GM12878 (cell line): ENCODE measurements around the gene MANBA. TPM values are rescaled to one million over a fixed set of nuclear protein-coding genes. Genes with fewer than 3 reads are reported as not detected.

ENCODE experiments used
- ATAC-seq: fragments of 200-7000 bp; cut with Tn5 transposase; 3 replicates; pipeline ENCODE4 v1.9.1; 2020; ENCODE audit warnings: mild to moderate bottlenecking, moderate library complexity
- BruUV-seq: library from RNA; stranded (reverse); fragments of 400-500 nt; replicated peaks from 2 replicates; lab custom pipeline; 2021; lab: Mats Ljungman, UMichigan
- CTCF ChIA-PET: fragments of 300-600 bp; sonication (Branson Sonifier 250); formaldehyde crosslinking; extraction: SDS; loops from one replicate; lab custom pipeline; 2021; ENCODE audit warnings: inconsistent platforms; lab: Yijun Ruan, JAX
- POLR2A ChIA-PET: fragments of 350-600 bp; formaldehyde crosslinking; extraction: SDS; loops from one replicate; lab custom pipeline; 2021; ENCODE audit warnings: inconsistent platforms; lab: Charles Lee
- RAD21 ChIA-PET: fragments of 300-600 bp; sonication (Branson Sonifier 250); formaldehyde crosslinking; loops from one replicate; lab custom pipeline; 2023; ENCODE audit warnings: antibody characterized with exemption; ENCODE audit not compliant: unreplicated experiment; lab: Charles Lee
- SMC1A ChIA-PET: fragments of 300-600 bp; sonication (Branson Sonifier 250); formaldehyde crosslinking; loops from one replicate; lab custom pipeline; 2023; ENCODE audit not compliant: unreplicated experiment, uncharacterized antibody; lab: Charles Lee
- DNase-seq: peaks from one replicate; pipeline ENCODE4 v3.0.0-alpha.2; 2011; ENCODE audit warnings: low read depth, low spot score
- FAIRE-seq: peaks from 3 replicates; lab custom pipeline; 2011; peaks lifted over from hg19 to GRCh38; lab: Jason Lieb, UNC
- H2AFZ ChIP-seq: 2 replicates; pipeline ENCODE4 v1.6.0; 2011; ENCODE audit warnings: low read depth, low read length, control low read depth; ENCODE audit not compliant: control insufficient read depth
- H3K27ac ChIP-seq: 2 replicates; pipeline ENCODE4 v1.5.1; 2011; ENCODE audit warnings: control low read depth; ENCODE audit not compliant: control insufficient read depth, insufficient read depth
- H3K27me3 ChIP-seq, 2 experiments: replicated peaks in 1 of 2; 2 replicates each; pipeline versions ENCODE4 v1.6.0 to v1.6.1; 2011; ENCODE audit warnings: low read length in 1 of 2; ENCODE audit not compliant: control insufficient read depth in 2 of 2, insufficient read depth in 2 of 2
- H3K36me3 ChIP-seq, 2 experiments: 2 replicates each; pipeline ENCODE4 v1.5.1; 2011; ENCODE audit warnings: low read length in 1 of 2; ENCODE audit not compliant: control insufficient read depth in 2 of 2, insufficient read depth in 2 of 2
- H3K4me1 ChIP-seq: 2 replicates; pipeline ENCODE4 v1.6.1; 2011; ENCODE audit warnings: mild to moderate bottlenecking, low read length, moderate library complexity, mixed read lengths; ENCODE audit not compliant: control insufficient read depth, insufficient read depth
- H3K4me2 ChIP-seq: 2 replicates; pipeline ENCODE4 v1.6.0; 2011; ENCODE audit warnings: control low read depth; ENCODE audit not compliant: control insufficient read depth, insufficient read depth
- H3K4me3 ChIP-seq: fragments of 200-600 bp; sonication (generic); 2 replicates; pipeline ENCODE4 v1.5.1; 2016
- H3K79me2 ChIP-seq: 2 replicates; pipeline ENCODE4 v1.6.0; 2011; ENCODE audit warnings: low read length; ENCODE audit not compliant: control insufficient read depth, insufficient read depth
- H3K9ac ChIP-seq: 2 replicates; pipeline ENCODE4 v1.8.0; 2011; ENCODE audit warnings: low read length, control low read depth, mixed read lengths; ENCODE audit not compliant: control insufficient read depth, insufficient read depth
- H3K9me3 ChIP-seq: replicated peaks from 3 replicates; pipeline ENCODE4 v1.5.1; 2011; ENCODE audit warnings: mild to moderate bottlenecking, low read length; ENCODE audit not compliant: control insufficient read depth, insufficient read depth
- H4K20me1 ChIP-seq: 2 replicates; pipeline ENCODE4 v1.6.0; 2011; ENCODE audit not compliant: control insufficient read depth, insufficient read depth
- ATF7 ChIP-seq: fragments of 450-650 bp; IDR thresholded peaks from 2 replicates; pipeline ENCODE4 v1.6.1; 2016; ENCODE audit warnings: low read depth, mild to moderate bottlenecking
- CHD2 ChIP-seq: IDR thresholded peaks from 2 replicates; pipeline ENCODE4 v1.6.1; 2011; ENCODE audit warnings: low read depth, low read length, improper control_type of control experiment, borderline replicate concordance
- CREB1 ChIP-seq: IDR thresholded peaks from 2 replicates; pipeline ENCODE4 v1.6.1; 2012; ENCODE audit warnings: low read depth, mild to moderate bottlenecking, inconsistent platforms
- EED ChIP-seq: sonication (generic); IDR thresholded peaks from 2 replicates; pipeline ENCODE4 v1.6.1; 2016; ENCODE audit warnings: antibody characterized with exemption, low read depth
- FOS ChIP-seq: IDR thresholded peaks from 3 replicates; pipeline ENCODE4 v1.6.1; 2011; ENCODE audit warnings: borderline replicate concordance; ENCODE audit not compliant: insufficient read length; ENCODE audit errors: extremely low read depth
- FOXM1 ChIP-seq: IDR thresholded peaks from 2 replicates; pipeline ENCODE4 v1.6.1; 2012; ENCODE audit warnings: low read depth, mild to moderate bottlenecking, inconsistent platforms, low read length, moderate library complexity
- JUND ChIP-seq: IDR thresholded peaks from 2 replicates; pipeline ENCODE4 v1.6.1; 2012; ENCODE audit warnings: low read depth, mild to moderate bottlenecking, low read length, improper control_type of control experiment, moderate library complexity
- MEF2A ChIP-seq: IDR thresholded peaks from 2 replicates; pipeline ENCODE4 v1.6.1; 2011; ENCODE audit warnings: low read depth, mild to moderate bottlenecking, low read length, moderate library complexity; ENCODE audit not compliant: insufficient read depth
- MTA2 ChIP-seq: fragments of 450-650 bp; IDR thresholded peaks from 2 replicates; pipeline ENCODE4 v1.6.1; 2016; ENCODE audit warnings: low read depth, mild to moderate bottlenecking, moderate library complexity
- RELA ChIP-seq: fragments of 450-650 bp; IDR thresholded peaks from 2 replicates; pipeline ENCODE4 v1.8.0; 2014; ENCODE audit warnings: borderline replicate concordance; ENCODE audit not compliant: partially characterized antibody
- SMARCA5 ChIP-seq: fragments of 450-650 bp; IDR thresholded peaks from 2 replicates; pipeline ENCODE4 v1.6.1; 2017; ENCODE audit warnings: mild to moderate bottlenecking
- SPI1 ChIP-seq: IDR thresholded peaks from 2 replicates; pipeline ENCODE4 v1.6.1; 2011; ENCODE audit warnings: low read depth, mild to moderate bottlenecking, low read length, moderate library complexity, borderline replicate concordance; ENCODE audit not compliant: insufficient read depth
- YBX1 ChIP-seq: fragments of 450-650 bp; IDR thresholded peaks from 2 replicates; pipeline ENCODE4 v1.6.1; 2016; ENCODE audit warnings: antibody characterized with exemption
- ZNF622 ChIP-seq: fragments of 450-650 bp; IDR thresholded peaks from 2 replicates; pipeline ENCODE4 v1.6.1; 2017; ENCODE audit warnings: mild to moderate bottlenecking, inconsistent platforms
- WGBS: methylation state at CpG from one replicate; pipeline ENCODE4 v1.1.6; 2016; ENCODE audit warnings: low lambda C conversion rate; ENCODE audit not compliant: insufficient replicate concordance, insufficient coverage; ENCODE audit errors: missing lambda C conversion rate; 5-methylcytosine and 5-hydroxymethylcytosine counted together
- in situ Hi-C: fragments of 300-500 bp; cut with MboI; formaldehyde crosslinking; loops from 9 replicates; pipeline ENCODE4 v1.14.3; 2018; ENCODE audit warnings: mixed read lengths
- intact Hi-C: fragments of 100-400 bp; cut with micrococcal nuclease; formaldehyde crosslinking; loops from one replicate; pipeline ENCODE4 v1.14.2; 2022; ENCODE audit not compliant: unreplicated experiment
- polyA plus RNA-seq, 11 experiments: library from polyadenylated mRNA; depleted of rRNA in 4 of 11; unstranded in 6 of 11; stranded (reverse) in 5 of 11; fragments of >200 nt; fragmentation: Nextera tagmentation in 4 of 11; fragmentation: Illumina TruSeq in 1 of 11; extraction: Ambion mirVana in 4 of 11; extraction: Trizol in 1 of 11; gene quantifications; 1 replicate in 1 of 11; 2 replicates in 10 of 11; pipeline versions ENCODE4 v1.2.1 to v1.2.3, GENCODE V29; 2011 to 2016; ENCODE audit warnings: inconsistent platforms in 2 of 11, missing spikeins in 2 of 11, low read depth in 1 of 11
- small RNA-seq: library from RNA; depleted of rRNA; stranded (forward); fragments of <200 nt; gene quantifications from one replicate; pipeline ENCODE3, GENCODE V24; 2014
- total RNA-seq, 4 experiments: library from RNA; depleted of rRNA in 3 of 4; stranded (reverse); fragments of >200 nt in 3 of 4; fragmentation: Illumina TruSeq in 1 of 4; extraction: Trizol in 1 of 4; gene quantifications; 2 replicates each; pipeline versions ENCODE4 v1.2.1 to v1.2.3, GENCODE V29; 2013 to 2021
- TF ChIP-seq, protein P1 (sequence below): IDR thresholded peaks from 2 replicates; pipeline ENCODE4 v1.6.1; 2011; ENCODE audit warnings: low read depth, mild to moderate bottlenecking, low read length, moderate library complexity, borderline replicate concordance; ENCODE audit errors: extremely low read depth

The MANBA gene
- total and polyA plus RNA-seq, 10 of the 15 experiments (the other 5 are each of a cell fraction or from before 2014, with no cell fraction given), result 3.8 to 19.0 (median 12.5) TPM

GRCh38 chr4:102584091-102584490, 176.7 kb downstream of the MANBA start:
- no peak for DNase-seq
- intact Hi-C loops (no loop called here), in situ Hi-C loops (no loop called here)
- H3K4me3 ChIP-seq, result no peak overlapping the region
- H3K27ac ChIP-seq, result no peak overlapping the region
- H2AFZ ChIP-seq, result no peak overlapping the region
- CTCF ChIA-PET, result interaction anchor here (0.6 to 1.7 kb wide), 3 partner anchors 9 to 459 kb away, joined by 3 to 5 read pairs (median 5); no protein-coding TSS in a partner anchor
- POLR2A ChIA-PET, result interaction anchor here (1.3 to 2.4 kb wide), 2 partner anchors 20 to 73 kb away, joined by 3 to 10 read pairs; no protein-coding TSS in a partner anchor
- BruUV-seq, result no TSS peak
- H4K20me1 ChIP-seq, result no peaks in the 10 kb centered on the region
- H3K9me3 ChIP-seq, result no peaks in the 10 kb centered on the region
- ATAC-seq, result no peak
- WGBS, result 100% methylated on average over 1 of the region's 1 CpG
- FAIRE-seq, result no peak
- SMC1A ChIA-PET, result interaction anchor here (0.7 to 3.2 kb wide), 9 partner anchors 10 to 84 kb away, joined by 3 to 23 read pairs (median 5); no protein-coding TSS in a partner anchor
- no peak for TF ChIP-seq ZNF622
- TF ChIP-seq MTA2, result no peak
- no peak for TF ChIP-seq FOS
- TF ChIP-seq RELA, result no peak
- TF ChIP-seq CHD2, result no peak
- no peak for TF ChIP-seq MEF2A
- no peak for TF ChIP-seq SPI1
- TF ChIP-seq ATF7, result no peak
- no peak for TF ChIP-seq JUND
- no peak for TF ChIP-seq FOXM1
- TF ChIP-seq, protein P1, sequence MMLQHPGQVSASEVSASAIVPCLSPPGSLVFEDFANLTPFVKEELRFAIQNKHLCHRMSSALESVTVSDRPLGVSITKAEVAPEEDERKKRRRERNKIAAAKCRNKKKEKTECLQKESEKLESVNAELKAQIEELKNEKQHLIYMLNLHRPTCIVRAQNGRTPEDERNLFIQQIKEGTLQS, result no peak
- no peak for TF ChIP-seq YBX1
- no peak for TF ChIP-seq CREB1
- no peak for TF ChIP-seq EED
- TF ChIP-seq SMARCA5, result no peak
- RAD21 ChIA-PET, result interaction anchor here (1.0 to 2.1 kb wide), 2 partner anchors 84 to 154 kb away, joined by 3 to 5 read pairs; partner anchors contain the start of gene NFKB1
- no peaks in the 10 kb centered on the region for H3K27me3 ChIP-seq
- H3K4me2 ChIP-seq, result no peak overlapping the region
- no peaks in the 10 kb centered on the region; the same call in 1 of the 2 replicates for H3K79me2 ChIP-seq
- H3K4me1 ChIP-seq, result peaks cover 29% of the 10 kb centered on the region
- peaks cover 2 to 36% of the 10 kb centered on the region in 2 experiments for H3K36me3 ChIP-seq
- H3K9ac ChIP-seq, result no peak overlapping the region

Small RNA genes within 50 kb of the gene (small RNA-seq; reads per million reads assigned to genes)
- gene AC018797.1, result not detected

Other genes starting within 250 kb of the MANBA start
- gene UBE2D3, start 66.6 kb upstream of the MANBA start, total RNA-seq (2014; rRNA removed), result 496 and 526 TPM in 2 replicates
- gene UBE2D3, start 66.6 kb upstream of the MANBA start, total RNA-seq (2014; rRNA removed; fragmentation: Illumina TruSeq; extraction: Trizol), result 304 and 308 TPM in 2 replicates
- gene UBE2D3, start 66.6 kb upstream of the MANBA start, total RNA-seq (2021), result 284 and 293 TPM in 2 replicates
- 572 and 603 TPM in 2 replicates for gene UBE2D3, start 66.6 kb upstream of the MANBA start, polyA plus RNA-seq (2011; rRNA removed)
- gene UBE2D3, start 66.6 kb upstream of the MANBA start, polyA plus RNA-seq (2014; fragmentation: Illumina TruSeq; extraction: Trizol), result 532 and 673 TPM in 2 replicates
- gene UBE2D3, start 66.6 kb upstream of the MANBA start, polyA plus RNA-seq (2014; fragmentation: Nextera tagmentation; extraction: Ambion mirVana), result 100 to 1,000 TPM; 162 to 186 TPM
- gene UBE2D3, start 66.6 kb upstream of the MANBA start, polyA plus RNA-seq (2014; rRNA removed), result 329 and 344 TPM in 2 replicates
- gene UBE2D3, start 66.6 kb upstream of the MANBA start, polyA plus RNA-seq (2016; fragmentation: Nextera tagmentation; extraction: Ambion mirVana), result 100 to 1,000 TPM; 460 to 472 TPM
- 33.4 and 39.6 TPM in 2 replicates for gene CISD2, start 108.0 kb upstream of the MANBA start, total RNA-seq (2014; rRNA removed)
- 34.0 and 35.4 TPM in 2 replicates for gene CISD2, start 108.0 kb upstream of the MANBA start, total RNA-seq (2014; rRNA removed; fragmentation: Illumina TruSeq; extraction: Trizol)
- gene CISD2, start 108.0 kb upstream of the MANBA start, total RNA-seq (2021), result 29.1 and 31.7 TPM in 2 replicates
- gene CISD2, start 108.0 kb upstream of the MANBA start, polyA plus RNA-seq (2011; rRNA removed), result 42.4 and 75.5 TPM in 2 replicates
- gene CISD2, start 108.0 kb upstream of the MANBA start, polyA plus RNA-seq (2014; fragmentation: Illumina TruSeq; extraction: Trizol), result 31.4 and 36.2 TPM in 2 replicates
- gene CISD2, start 108.0 kb upstream of the MANBA start, polyA plus RNA-seq (2014; fragmentation: Nextera tagmentation; extraction: Ambion mirVana), result 10 to 100 TPM; 52.3 to 55.9 TPM
- gene CISD2, start 108.0 kb upstream of the MANBA start, polyA plus RNA-seq (2014; rRNA removed), result 28.6 and 29.5 TPM in 2 replicates
- gene CISD2, start 108.0 kb upstream of the MANBA start, polyA plus RNA-seq (2016; fragmentation: Nextera tagmentation; extraction: Ambion mirVana), result 100 to 1,000 TPM; 128 to 132 TPM